Dendritic cell treated with granulocyte-macrophage colony-stimulating factor and Interleukin-4, amounts not matched to agents 40 ng/mL and 50 ng/mL, for 4 days (primary cell): ENCODE measurements around the gene COG1.
A peak's percentile ranks its signal among the peaks of the same experiment; 100 is the strongest.

ENCODE experiments used
- H3K27ac Mint-ChIP-seq: one replicate; pipeline ENCODE4 v1.8.0; 2022; ENCODE audit warnings: mild to moderate bottlenecking, mixed read lengths
- H3K27me3 Mint-ChIP-seq: one replicate; pipeline ENCODE4 v1.8.0; 2022; ENCODE audit warnings: mild to moderate bottlenecking, mixed read lengths
- H3K36me3 Mint-ChIP-seq: one replicate; pipeline ENCODE4 v1.8.0; 2022; ENCODE audit warnings: low read depth, mixed read lengths
- H3K4me1 Mint-ChIP-seq: one replicate; pipeline ENCODE4 v1.8.0; 2022; ENCODE audit warnings: low read depth, mixed read lengths
- H3K4me3 Mint-ChIP-seq: one replicate; pipeline ENCODE4 v1.8.0; 2022; ENCODE audit warnings: mild to moderate bottlenecking, moderate library complexity, mixed read lengths
- H3K9me3 Mint-ChIP-seq: one replicate; pipeline ENCODE4 v1.8.0; 2022; ENCODE audit warnings: mixed read lengths
- intact Hi-C: fragments of 100-400 bp; cut with micrococcal nuclease; formaldehyde crosslinking; loops from one replicate; pipeline ENCODE4 v1.15.0; 2022

COG1 gene

GRCh38 chr17:73182616-73183310, 10.1 kb upstream of the COG1 start:
- Mint-ChIP-seq H3K4me3 (no peak overlapping the region), H3K4me1 (peaks cover 11% of the 10 kb centered on the region), H3K27me3 (no peaks in the 10 kb centered on the region), H3K27ac (no peak overlapping the region), H3K9me3 (no peaks in the 10 kb centered on the region), H3K36me3 (no peaks in the 10 kb centered on the region)
- intact Hi-C loops: loop anchor here (10.0 kb wide), 1 partner anchor 618 kb away; no protein-coding TSS in a partner anchor

DNA sequence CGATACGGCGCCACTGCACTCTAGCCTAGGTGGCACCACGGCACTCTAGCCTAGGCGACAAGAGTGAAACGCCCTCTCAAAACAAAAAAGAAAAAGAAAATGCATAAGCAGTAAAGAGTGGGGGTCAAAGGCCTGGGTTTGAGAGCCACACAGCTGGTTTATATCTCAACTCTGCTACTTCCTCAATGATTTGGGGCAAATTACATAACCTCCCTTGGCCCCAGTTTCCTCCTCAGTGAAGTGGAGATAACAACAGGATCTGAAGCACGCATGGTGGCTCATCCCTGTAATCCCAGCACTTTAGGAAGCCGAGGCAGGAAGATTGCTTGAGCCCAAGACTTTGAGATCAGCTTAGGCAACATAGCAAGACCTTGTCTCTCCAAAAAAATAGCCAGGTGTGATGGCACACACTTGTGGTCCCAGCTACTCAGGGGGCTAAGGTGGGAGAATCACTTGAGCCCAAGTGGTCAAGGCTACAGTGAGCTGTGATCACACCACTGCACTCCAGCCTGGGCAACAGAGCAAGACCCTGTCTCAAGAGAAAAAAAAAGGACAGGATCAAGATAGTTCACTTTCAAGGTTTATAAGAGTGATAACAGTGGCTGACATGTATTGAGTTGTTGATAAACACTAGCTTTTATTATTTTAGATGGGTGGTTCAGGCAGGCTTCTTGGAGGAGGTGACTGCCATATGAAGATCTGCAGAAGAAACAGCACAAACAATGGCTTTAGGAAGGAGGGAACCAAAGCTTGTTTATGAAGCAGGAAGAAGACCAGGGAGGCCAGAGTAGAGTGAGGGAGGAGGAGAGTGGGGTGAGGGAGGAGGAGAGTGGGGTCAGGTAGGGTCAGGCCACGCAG, 8.5 kb upstream of the COG1 start:
- H3K9me3 Mint-ChIP-seq: no peaks in the 10 kb centered on the region
- peaks cover 13% of the 10 kb centered on the region for H3K4me1 Mint-ChIP-seq
- intact Hi-C loops: loop anchor here (10.0 kb wide), 1 partner anchor 620 kb away; no protein-coding TSS in a partner anchor
- no peaks in the 10 kb centered on the region for H3K36me3 Mint-ChIP-seq
- no peaks in the 10 kb centered on the region for H3K27me3 Mint-ChIP-seq
- H3K27ac Mint-ChIP-seq: no peak overlapping the region
- no peak overlapping the region for H3K4me3 Mint-ChIP-seq

DNA sequence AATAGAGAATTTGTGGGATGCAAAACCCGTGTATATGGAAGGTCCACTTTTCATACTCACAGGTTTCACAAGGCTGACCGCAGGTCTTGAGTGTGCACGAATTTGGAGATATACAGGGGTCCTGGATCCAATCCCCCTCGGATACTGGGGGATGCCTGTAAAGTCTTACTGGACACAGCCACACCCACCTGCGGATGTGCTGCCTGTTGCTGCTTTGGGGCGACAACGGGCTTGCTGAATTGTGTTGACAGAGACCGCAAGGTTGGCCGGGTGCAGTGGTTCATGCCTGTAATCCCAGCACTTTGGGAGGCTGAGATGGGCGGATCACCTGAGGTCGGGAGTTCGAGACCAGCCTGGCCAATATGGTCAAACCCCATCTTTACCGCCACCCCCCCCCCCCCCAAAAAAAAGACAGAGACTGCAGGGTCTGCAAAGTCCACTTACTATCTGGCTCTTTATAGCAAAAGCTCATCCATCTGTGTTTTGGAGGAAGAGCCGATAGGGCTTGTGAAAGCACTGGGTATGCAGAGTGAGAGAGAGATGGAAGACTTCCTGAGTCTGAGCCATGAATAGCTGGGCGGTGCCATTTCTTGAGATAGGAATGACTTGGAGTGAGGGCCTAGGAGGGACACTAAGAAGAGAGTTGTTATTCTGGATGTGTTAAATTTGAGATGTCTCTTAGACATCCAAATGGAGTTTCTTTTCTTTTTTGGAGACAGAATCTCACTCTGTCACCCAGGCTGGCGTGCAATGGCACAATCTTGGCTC, 6.4 kb upstream of the COG1 start:
- intact Hi-C loops: loop anchor here (10.0 kb wide), 1 partner anchor 622 kb away; no protein-coding TSS in a partner anchor

DNA sequence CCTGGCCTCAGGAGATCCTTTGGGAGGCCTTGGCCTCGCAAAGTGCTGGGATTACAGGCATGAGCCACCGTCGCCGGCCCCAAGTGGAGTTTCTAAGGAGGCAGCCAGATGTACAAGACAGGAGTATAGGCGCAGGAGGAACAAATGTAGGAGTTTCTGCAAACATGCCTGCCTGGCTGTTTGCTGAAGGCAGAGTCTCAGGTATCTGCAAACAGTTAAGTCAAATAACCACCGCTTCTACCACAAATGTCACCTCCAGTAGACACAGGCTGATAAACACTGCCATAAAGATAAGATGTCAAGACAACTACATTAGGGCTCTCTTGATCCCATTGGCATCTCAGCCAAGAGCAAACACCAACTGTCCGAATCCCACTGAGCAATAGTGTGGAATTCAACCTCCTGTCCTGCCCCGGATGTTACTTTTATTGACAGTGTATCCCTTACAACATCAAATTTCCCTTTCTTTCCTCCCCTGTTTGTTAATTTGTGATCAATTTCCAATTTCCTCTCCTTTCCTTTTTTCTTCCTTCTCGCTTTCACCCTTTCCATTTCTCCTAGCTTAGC, 5.6 kb upstream of the COG1 start:
- H3K4me3 Mint-ChIP-seq: no peak overlapping the region
- H3K36me3 Mint-ChIP-seq: no peaks in the 10 kb centered on the region
- intact Hi-C loops: loop anchor here (10.0 kb wide), 1 partner anchor 622 kb away; no protein-coding TSS in a partner anchor
- no peak overlapping the region for H3K27ac Mint-ChIP-seq
- no peaks in the 10 kb centered on the region for H3K27me3 Mint-ChIP-seq
- no peaks in the 10 kb centered on the region for H3K9me3 Mint-ChIP-seq
- H3K4me1 Mint-ChIP-seq: peaks cover 17% of the 10 kb centered on the region

More for the DNA sequence above, 6.4 kb upstream of the COG1 start:
- no peaks in the 10 kb centered on the region for H3K9me3 Mint-ChIP-seq
- no peak overlapping the region for H3K4me3 Mint-ChIP-seq
- H3K27me3 Mint-ChIP-seq: no peaks in the 10 kb centered on the region
- no peak overlapping the region for H3K27ac Mint-ChIP-seq
- no peaks in the 10 kb centered on the region for H3K36me3 Mint-ChIP-seq
- peaks cover 17% of the 10 kb centered on the region for H3K4me1 Mint-ChIP-seq

DNA sequence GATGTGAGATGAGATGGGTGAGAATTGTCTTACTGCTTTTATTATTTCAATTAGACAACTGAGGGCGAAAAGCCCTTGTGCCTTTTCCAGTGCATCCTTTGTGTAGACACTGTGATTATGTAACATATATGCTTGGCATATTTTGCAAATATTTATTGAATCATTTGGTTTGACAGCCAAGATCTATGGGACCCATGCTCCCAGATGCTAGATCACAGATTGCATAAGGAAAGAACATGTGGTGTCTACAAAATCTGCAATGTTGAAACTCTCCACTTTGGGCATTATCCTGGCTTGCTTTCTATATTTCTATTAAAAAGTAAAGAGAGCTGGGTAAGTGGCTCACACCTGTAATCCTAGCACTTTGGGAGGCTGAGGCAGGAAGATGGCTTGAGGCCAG, 4.8 kb upstream of the COG1 start:
- Mint-ChIP-seq H3K36me3 (peaks cover 4% of the 10 kb centered on the region), H3K4me1 (peaks cover 17% of the 10 kb centered on the region), H3K4me3 (no peak overlapping the region), H3K27me3 (no peaks in the 10 kb centered on the region), H3K9me3 (no peaks in the 10 kb centered on the region), H3K27ac (no peak overlapping the region)
- intact Hi-C loops: loop anchor here (10.0 kb wide), 1 partner anchor 623 kb away; no protein-coding TSS in a partner anchor

DNA sequence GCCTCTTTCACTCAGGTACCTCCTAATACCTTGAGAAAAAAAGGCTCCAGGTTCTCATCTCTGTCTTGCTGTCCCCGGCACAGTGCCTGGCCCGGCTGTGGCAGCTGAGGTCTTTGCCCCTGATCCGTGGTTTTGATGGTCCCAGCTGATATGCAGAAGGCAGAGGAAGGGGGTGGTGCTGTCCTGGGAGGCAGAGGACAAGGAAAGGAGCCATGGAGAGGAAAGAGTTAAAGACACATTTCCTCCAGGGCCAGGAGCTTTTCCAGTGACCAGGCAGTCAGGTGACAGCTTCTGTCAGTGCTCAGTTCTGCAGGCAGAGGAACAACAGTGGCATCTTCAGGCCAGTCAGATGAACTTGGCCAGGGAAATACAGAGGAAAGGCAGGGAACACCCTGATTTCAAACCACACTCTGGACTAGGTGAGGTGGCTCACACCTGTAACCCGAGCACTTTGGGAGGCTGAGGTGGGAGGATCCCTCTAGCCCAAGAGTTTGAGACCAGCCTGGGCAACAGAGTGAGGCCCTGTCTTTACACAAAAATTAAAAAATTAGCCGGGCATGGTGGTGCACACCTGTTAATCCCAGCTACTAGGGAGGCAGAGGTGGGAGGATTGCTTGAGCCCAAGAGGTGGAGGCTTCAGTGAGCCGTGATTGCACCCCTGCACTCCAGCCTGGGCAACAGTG, 3.3 kb upstream of the COG1 start:
- no peaks in the 10 kb centered on the region for H3K27me3 Mint-ChIP-seq
- peaks cover 20% of the 10 kb centered on the region for H3K4me1 Mint-ChIP-seq
- no peak overlapping the region for H3K27ac Mint-ChIP-seq
- no peaks in the 10 kb centered on the region for H3K9me3 Mint-ChIP-seq
- peaks cover 12% of the 10 kb centered on the region for H3K36me3 Mint-ChIP-seq
- intact Hi-C loops: loop anchor here (1.0 to 10.0 kb wide), 2 partner anchors 462 to 625 kb away; no protein-coding TSS in a partner anchor
- H3K4me3 Mint-ChIP-seq: no peak overlapping the region

DNA sequence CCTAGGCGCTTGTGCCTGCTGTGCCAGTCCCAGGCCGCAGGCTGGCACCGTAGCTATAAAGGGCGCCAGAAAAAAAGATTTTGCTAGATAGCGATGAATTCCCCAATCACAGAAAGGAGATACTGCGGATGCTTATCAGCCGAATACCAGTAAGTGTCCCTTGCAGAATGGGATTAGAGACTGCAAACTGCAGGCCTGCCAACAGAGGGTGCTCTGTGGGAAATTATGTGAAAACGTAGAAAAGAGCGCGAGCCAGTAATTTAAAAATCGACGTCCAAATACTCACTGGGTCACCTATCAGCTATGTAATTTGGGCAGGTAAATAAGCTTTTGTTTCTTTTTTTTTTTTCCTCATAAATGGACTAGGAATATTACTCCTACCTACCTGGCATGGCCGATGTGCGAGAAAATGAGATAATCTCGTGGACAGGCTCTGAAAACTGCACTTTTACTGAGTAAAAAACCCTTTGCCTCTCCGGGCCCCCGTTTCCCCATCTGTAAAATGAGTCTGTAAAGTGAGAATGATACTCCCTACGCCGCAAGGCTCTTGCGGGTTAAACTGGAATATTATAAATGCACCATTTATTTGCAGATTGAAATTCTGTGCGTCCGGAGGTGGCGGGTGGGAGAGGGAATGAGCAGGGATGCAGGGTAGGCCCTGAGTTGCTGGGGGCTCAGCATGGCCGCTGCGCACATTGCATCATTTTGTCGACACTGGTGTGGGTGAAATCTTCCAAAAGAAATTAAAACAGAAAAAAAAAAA, 1.2 kb upstream of the COG1 start:
- Mint-ChIP-seq H3K36me3 (peaks cover 17% of the 10 kb centered on the region), H3K4me1 (peaks cover 22% of the 10 kb centered on the region), H3K4me3 (peak overlapping the region; percentile 88), H3K27me3 (no peaks in the 10 kb centered on the region), H3K27ac (peak overlapping the region; percentile 92), H3K9me3 (no peaks in the 10 kb centered on the region)
- intact Hi-C loops: loop anchor here (2.0 kb wide), 2 partner anchors 41 to 121 kb away; partner anchors contain the start of gene CDC42EP4

GRCh38 chr17:73192206-73192893, 505 bp upstream of the COG1 start:
- peak overlapping the region; percentile 88 for H3K4me3 Mint-ChIP-seq
- peaks cover 22% of the 10 kb centered on the region for H3K4me1 Mint-ChIP-seq
- intact Hi-C loops: loop anchor here (2.0 kb wide), 2 partner anchors 40 to 120 kb away; partner anchors contain the start of gene CDC42EP4
- peak overlapping the region; percentile 92 for H3K27ac Mint-ChIP-seq
- H3K36me3 Mint-ChIP-seq: peaks cover 25% of the 10 kb centered on the region
- no peaks in the 10 kb centered on the region for H3K27me3 Mint-ChIP-seq
- no peaks in the 10 kb centered on the region for H3K9me3 Mint-ChIP-seq

- Mint-ChIP-seq H3K36me3 (peaks cover 48% of the 10 kb centered on the region), H3K27ac (no peak overlapping the region), H3K27me3 (no peaks in the 10 kb centered on the region), H3K4me1 (peaks cover 18% of the 10 kb centered on the region), H3K9me3 (no peaks in the 10 kb centered on the region), H3K4me3 (no peak overlapping the region)
- intact Hi-C loops: no loop called here
Observed at GRCh38 chr17:73194514-73195222, 1.8 kb downstream of the COG1 start.

- intact Hi-C loops: no loop called here
Observed at GRCh38 chr17:73196500-73196899, 3.6 kb downstream of the COG1 start.

GRCh38 chr17:73197161-73197560, 4.3 kb downstream of the COG1 start:
- H3K27me3 Mint-ChIP-seq: no peaks in the 10 kb centered on the region
- peaks cover 16% of the 10 kb centered on the region for H3K4me1 Mint-ChIP-seq
- intact Hi-C loops: no loop called here
- H3K9me3 Mint-ChIP-seq: no peaks in the 10 kb centered on the region
- H3K4me3 Mint-ChIP-seq: no peak overlapping the region
- H3K36me3 Mint-ChIP-seq: peaks cover 73% of the 10 kb centered on the region
- H3K27ac Mint-ChIP-seq: no peak overlapping the region

More at GRCh38 chr17:73196500-73196899, 3.6 kb downstream of the COG1 start:
- Mint-ChIP-seq H3K27ac (no peak overlapping the region), H3K4me3 (no peak overlapping the region), H3K4me1 (peaks cover 16% of the 10 kb centered on the region), H3K36me3 (peaks cover 66% of the 10 kb centered on the region), H3K9me3 (no peaks in the 10 kb centered on the region), H3K27me3 (no peaks in the 10 kb centered on the region)
